K562 (cell line): ENCODE measurements around the gene EHD2. TPM values are rescaled to one million over a fixed set of nuclear protein-coding genes. Genes with fewer than 3 reads are reported as not detected.
A peak's percentile ranks its signal among the peaks of the same experiment; 100 is the strongest.

Experiments
- BRF1 ChIP-seq: IDR thresholded peaks from 3 replicates; pipeline ENCODE4 v1.6.1; 2011; ENCODE audit warnings: borderline replicate concordance, mild to moderate bottlenecking; ENCODE audit not compliant: insufficient read length; ENCODE audit errors: extremely low read depth
- CHD7 ChIP-seq: fragments of 200-600 bp; sonication (generic); IDR thresholded peaks from one replicate; pipeline ENCODE4 v1.6.1; 2012; ENCODE audit warnings: mild to moderate bottlenecking, low read depth, low read length, inconsistent platforms
- GTF2F1 ChIP-seq: IDR thresholded peaks from 2 replicates; pipeline ENCODE4 v1.6.1; 2011; ENCODE audit warnings: low read depth, low read length, improper control_type of control experiment
- HMGN3 ChIP-seq: IDR thresholded peaks from 2 replicates; pipeline ENCODE4 v1.6.1; 2011; ENCODE audit warnings: borderline replicate concordance, low read depth, mild to moderate bottlenecking, mixed read lengths, low read length; ENCODE audit not compliant: insufficient read length; ENCODE audit errors: extremely low read depth
- IRF1 ChIP-seq: sonication (generic); formaldehyde crosslinking; IDR thresholded peaks from 2 replicates; pipeline ENCODE4 v1.8.0; 2022; ENCODE audit warnings: missing genetic modification reagents, mild to moderate bottlenecking, borderline replicate concordance
- JUND ChIP-seq, 2 experiments: IDR thresholded peaks; 2 replicates in 1 of 2; 3 replicates in 1 of 2; pipeline ENCODE4 v1.6.1; 2011; ENCODE audit warnings: borderline replicate concordance in 2 of 2, low read depth in 2 of 2, low read length in 2 of 2, improper control_type of control experiment in 1 of 2, missing biosample characterization in 1 of 2, missing genetic modification characterization in 1 of 2, missing genetic modification reagents in 1 of 2
- NCOA4 ChIP-seq: fragments of 450-650 bp; IDR thresholded peaks from 2 replicates; pipeline ENCODE4 v1.6.1; 2018; ENCODE audit warnings: mild to moderate bottlenecking; ENCODE audit not compliant: partially characterized antibody
- PRMT5 ChIP-seq: sonication (generic); formaldehyde crosslinking; IDR thresholded peaks from 2 replicates; pipeline ENCODE4 v1.5.0; 2020; ENCODE audit warnings: missing genetic modification reagents
- RBFOX2 ChIP-seq: fragments of 200-400 bp; formaldehyde crosslinking; IDR thresholded peaks from 2 replicates; pipeline ENCODE4 v1.6.1; 2017; ENCODE audit warnings: low read depth, mild to moderate bottlenecking, low read length, moderate library complexity
- SMAD4 ChIP-seq: fragments of 250-450 bp; sonication (Bioruptor Pico); conservative IDR thresholded peaks from 2 replicates; pipeline ENCODE4 v1.8.0; 2021; ENCODE audit warnings: inconsistent platforms, mild to moderate bottlenecking, moderate library complexity
- ZNF253 ChIP-seq: fragments of 250-450 bp; sonication (Bioruptor Pico); conservative IDR thresholded peaks from 2 replicates; pipeline ENCODE4 v1.6.1; 2021; ENCODE audit warnings: mild to moderate bottlenecking
- ZNF740 ChIP-seq, 3 experiments: fragments of 200-800 bp in 1 of 3; sonication (Bioruptor generic) in 1 of 3; sonication (generic) in 1 of 3; formaldehyde crosslinking in 1 of 3; IDR thresholded peaks; 2 replicates each; pipeline versions ENCODE4 v1.6.1 to v1.8.0; 2016 to 2022; ENCODE audit warnings: mild to moderate bottlenecking in 2 of 3, missing compliant biosample characterization in 2 of 3, missing genetic modification characterization in 2 of 3, missing genetic modification reagents in 1 of 3
- polyA plus RNA-seq, 8 experiments: library from polyadenylated mRNA; depleted of rRNA in 4 of 8; stranded (reverse) in 5 of 8; unstranded in 3 of 8; fragments of >200 nt; fragmentation: Nextera tagmentation in 2 of 8; fragmentation: Illumina TruSeq in 1 of 8; extraction: Ambion mirVana in 2 of 8; extraction: Trizol in 1 of 8; gene quantifications; 2 replicates each; pipeline versions ENCODE4 v1.2.1 to v1.2.3, GENCODE V29; 2011 to 2014; ENCODE audit warnings: inconsistent platforms in 1 of 8, missing spikeins in 1 of 8
- total RNA-seq, 7 experiments: library from RNA; depleted of rRNA in 6 of 7; stranded (reverse); fragments of >200 nt in 6 of 7; fragmentation: Illumina TruSeq in 2 of 7; extraction: Trizol in 2 of 7; gene quantifications; 2 replicates each; pipeline versions ENCODE4 v1.2.1 to v1.2.3, GENCODE V29; 2011 to 2021; ENCODE audit warnings: low replicate concordance in 1 of 7

EHD2 gene
- total and polyA plus RNA-seq, 9 of the 15 experiments (the other 6 are each of a cell fraction or from before 2014, with no cell fraction given): 1.7 to 32.2 (median 3.0) TPM

- TF ChIP-seq ZNF740 (CRISPR knock-in tag; IDR thresholded peaks at IDR 0.05) (no peak), ZNF740 (tag; IDR thresholded peaks at IDR 0.05) (no peak), ZNF253 (CRISPR knock-in tag) (no peak), RBFOX2 (peak; percentile 52), BRF1 (no peak), GTF2F1 (no peak), CHD7 (no peak), NCOA4 (no peak), PRMT5 (CRISPR knock-in tag) (no peak), SMAD4 (CRISPR knock-in tag) (no peak), JUND (IDR thresholded peaks at IDR 0.05; ENCODE audit: borderline replicate concordance, low read depth, low read length) (no peak), JUND (tag; IDR thresholded peaks at IDR 0.05; ENCODE audit: borderline replicate concordance, low read depth, low read length) (no peak), IRF1 (no peak), HMGN3 (no peak)
These were observed 3.2 kb downstream of the EHD2 start (continued) for GRCh38 chr19:47716270-47716937.
